GM15510 (cell line): ENCODE measurements around the gene LRRC8A.

Source experiments
- POLR2A ChIP-seq: IDR thresholded peaks from 3 replicates; pipeline ENCODE4 v1.6.1; 2011; ENCODE audit warnings: borderline replicate concordance; ENCODE audit not compliant: insufficient read length; ENCODE audit errors: extremely low read depth

The LRRC8A gene

GRCh38 chr9:128894764-128895163 is 12.8 kb downstream of the LRRC8A start:
- no peak for TF ChIP-seq POLR2A

- TF ChIP-seq POLR2A: no peak
Observed at GRCh38 chr9:128895556-128895955, 13.6 kb downstream of the LRRC8A start.

- no peak for TF ChIP-seq POLR2A
Observed at GRCh38 chr9:128898382-128898781, 16.4 kb downstream of the LRRC8A start.

GRCh38 chr9:128898845-128899565 is 17.1 kb downstream of the LRRC8A start:
- no peak for TF ChIP-seq POLR2A

- no peak for TF ChIP-seq POLR2A
Observed at GRCh38 chr9:128899566-128900322, 17.8 kb downstream of the LRRC8A start.

GRCh38 chr9:128901379-128901778 is 19.4 kb downstream of the LRRC8A start:
- TF ChIP-seq POLR2A: no peak

GRCh38 chr9:128901822-128902221 is 19.9 kb downstream of the LRRC8A start:
- no peak for TF ChIP-seq POLR2A

GRCh38 chr9:128902351-128903078 is 20.6 kb downstream of the LRRC8A start:
- peak; percentile 36 for TF ChIP-seq POLR2A

GRCh38 chr9:128903079-128903461 is 21.1 kb downstream of the LRRC8A start:
- TF ChIP-seq POLR2A: no peak

- TF ChIP-seq POLR2A: no peak
Observed at GRCh38 chr9:128903871-128904620, 22.1 kb downstream of the LRRC8A start.

GRCh38 chr9:128905964-128906363 is 24.0 kb downstream of the LRRC8A start:
- no peak for TF ChIP-seq POLR2A

GRCh38 chr9:128906741-128907140 is 24.8 kb downstream of the LRRC8A start:
- no peak for TF ChIP-seq POLR2A

- TF ChIP-seq POLR2A: no peak
Observed at GRCh38 chr9:128908372-128908771, 26.4 kb downstream of the LRRC8A start.

- no peak for TF ChIP-seq POLR2A
Observed at GRCh38 chr9:128909859-128910258, 27.9 kb downstream of the LRRC8A start.

GRCh38 chr9:128910906-128911305 is 29.0 kb downstream of the LRRC8A start:
- TF ChIP-seq POLR2A: no peak
